Measurements from ENCODE around the gene DPP3. TPM values are rescaled to one million over a fixed set of nuclear protein-coding genes. Genes with fewer than 3 reads are reported as not detected.

DPP3 gene
- total and polyA plus RNA-seq, 8 donors: 14.0 to 320 (median 28.2) TPM

DNA sequence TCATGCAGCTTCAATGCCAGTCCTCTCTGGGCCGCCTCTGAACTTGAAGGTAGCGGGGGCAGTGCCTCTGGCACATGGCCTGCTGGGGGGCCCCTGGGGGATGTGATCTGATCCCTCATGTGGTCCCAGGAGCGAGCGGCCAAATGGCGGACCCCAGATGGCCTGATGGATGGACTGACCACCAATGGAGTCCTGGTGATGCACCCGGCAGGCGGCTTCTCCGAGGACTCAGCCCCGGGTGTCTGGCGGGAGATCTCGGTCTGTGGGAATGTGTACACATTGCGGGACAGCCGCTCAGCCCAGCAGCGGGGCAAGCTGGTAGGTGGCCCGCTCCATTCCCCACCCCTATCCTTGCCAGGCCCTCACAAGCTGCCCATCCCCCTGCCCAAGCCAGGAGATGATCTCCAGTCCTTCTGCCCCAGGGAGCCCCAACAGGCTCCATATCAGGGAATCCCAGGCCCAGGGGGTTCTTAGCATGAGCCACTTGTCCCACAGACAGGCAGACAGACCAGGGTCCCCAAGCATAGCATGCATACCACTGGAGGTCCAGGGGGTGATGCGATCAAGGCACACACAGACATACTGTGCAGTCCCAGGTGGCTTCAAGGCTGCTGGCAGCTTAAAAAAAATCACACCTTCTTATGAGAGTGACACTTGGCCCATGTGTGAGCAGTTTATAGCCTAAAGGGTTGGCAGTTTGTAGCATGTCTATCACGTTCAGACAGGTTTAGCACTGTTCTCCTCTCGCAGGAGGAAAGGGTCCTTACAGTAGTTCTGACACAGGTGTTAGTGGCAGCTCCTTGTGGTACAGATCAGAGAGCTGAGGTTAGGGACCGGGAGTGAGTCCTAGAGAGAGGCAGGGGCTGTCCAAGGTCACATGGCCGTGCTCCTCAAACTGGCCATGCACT is 6.4 kb upstream of the DPP3 start:
- Histone ChIP-seq H3K9me3 (no peaks in the 10 kb centered on the region), H3K4me1 (peaks cover 0 to 12% (median 5%) of the 10 kb centered on the region in 4 donors), H3K36me3 (peaks cover 23 to 66% (median 59%) of the 10 kb centered on the region in 4 donors), H3K27ac (no peak overlapping the region), H3K4me3 (no peak overlapping the region), H3K27me3 (no peaks in the 10 kb centered on the region)
- WGBS, 5 donors: 79 to 96% (median 90%) methylated on average over 9 to 20 of the region's 20 CpGs
- intact Hi-C loops (cut with DNase I; ENCODE audit: low total_unique reads): no loop called here
- no peak for DNase-seq
- TF ChIP-seq EP300 (IDR thresholded peaks at IDR 0.05): no peak
- no peak for TF ChIP-seq POLR2AphosphoS5 (IDR thresholded peaks at IDR 0.05)
- no peak for TF ChIP-seq POLR2A (IDR thresholded peaks at IDR 0.05)
- TF ChIP-seq, protein P1, sequence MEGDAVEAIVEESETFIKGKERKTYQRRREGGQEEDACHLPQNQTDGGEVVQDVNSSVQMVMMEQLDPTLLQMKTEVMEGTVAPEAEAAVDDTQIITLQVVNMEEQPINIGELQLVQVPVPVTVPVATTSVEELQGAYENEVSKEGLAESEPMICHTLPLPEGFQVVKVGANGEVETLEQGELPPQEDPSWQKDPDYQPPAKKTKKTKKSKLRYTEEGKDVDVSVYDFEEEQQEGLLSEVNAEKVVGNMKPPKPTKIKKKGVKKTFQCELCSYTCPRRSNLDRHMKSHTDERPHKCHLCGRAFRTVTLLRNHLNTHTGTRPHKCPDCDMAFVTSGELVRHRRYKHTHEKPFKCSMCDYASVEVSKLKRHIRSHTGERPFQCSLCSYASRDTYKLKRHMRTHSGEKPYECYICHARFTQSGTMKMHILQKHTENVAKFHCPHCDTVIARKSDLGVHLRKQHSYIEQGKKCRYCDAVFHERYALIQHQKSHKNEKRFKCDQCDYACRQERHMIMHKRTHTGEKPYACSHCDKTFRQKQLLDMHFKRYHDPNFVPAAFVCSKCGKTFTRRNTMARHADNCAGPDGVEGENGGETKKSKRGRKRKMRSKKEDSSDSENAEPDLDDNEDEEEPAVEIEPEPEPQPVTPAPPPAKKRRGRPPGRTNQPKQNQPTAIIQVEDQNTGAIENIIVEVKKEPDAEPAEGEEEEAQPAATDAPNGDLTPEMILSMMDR (IDR thresholded peaks at IDR 0.05): no peak

DNA sequence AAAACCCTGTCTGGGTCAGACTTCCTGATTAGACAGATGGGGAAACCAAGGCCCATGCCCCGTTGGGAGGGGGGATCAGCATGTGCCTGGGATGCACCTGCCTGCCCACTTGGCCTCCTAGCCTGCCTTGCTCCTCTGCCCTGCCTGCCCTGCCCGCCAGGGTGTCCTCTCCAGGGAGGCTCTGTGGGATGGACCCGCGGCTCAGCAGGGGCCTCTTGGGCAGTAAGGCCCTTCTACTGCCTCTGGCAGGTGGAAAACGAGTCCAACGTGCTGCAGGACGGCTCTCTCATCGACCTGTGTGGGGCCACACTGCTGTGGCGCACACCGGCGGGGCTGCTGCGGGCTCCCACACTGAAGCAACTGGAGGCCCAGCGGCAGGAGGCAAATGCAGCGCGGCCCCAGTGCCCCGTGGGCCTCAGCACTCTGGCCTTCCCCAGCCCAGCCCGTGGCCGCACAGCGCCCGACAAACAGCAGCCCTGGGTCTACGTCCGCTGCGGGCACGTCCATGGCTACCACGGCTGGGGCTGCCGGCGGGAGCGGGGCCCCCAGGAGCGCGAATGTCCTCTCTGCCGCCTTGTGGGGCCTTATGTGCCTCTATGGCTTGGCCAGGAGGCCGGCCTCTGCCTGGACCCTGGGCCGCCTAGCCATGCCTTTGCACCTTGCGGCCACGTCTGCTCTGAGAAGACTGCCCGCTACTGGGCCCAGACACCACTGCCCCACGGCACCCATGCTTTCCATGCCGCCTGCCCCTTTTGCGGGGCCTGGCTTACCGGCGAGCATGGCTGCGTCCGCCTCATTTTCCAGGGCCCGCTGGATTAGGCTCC is 4.7 kb upstream of the DPP3 start:
- DNase-seq: no peak
- no peak for TF ChIP-seq EP300 (IDR thresholded peaks at IDR 0.05)
- TF ChIP-seq POLR2AphosphoS5 (IDR thresholded peaks at IDR 0.05): no peak
- TF ChIP-seq, protein P1 (IDR thresholded peaks at IDR 0.05): no peak
- H3K27me3 ChIP-seq: no peaks in the 10 kb centered on the region
- intact Hi-C loops (cut with DNase I; ENCODE audit: low total_unique reads): no loop called here
- 89 to 95% (median 93%) methylated on average over 16 to 44 of the region's 44 CpGs for WGBS, 5 donors
- no peak overlapping the region for H3K27ac ChIP-seq
- peaks cover 0 to 19% (median 12%) of the 10 kb centered on the region in 4 donors for H3K4me1 ChIP-seq
- H3K36me3 ChIP-seq: peaks cover 23 to 63% (median 57%) of the 10 kb centered on the region in 4 donors
- H3K4me3 ChIP-seq: no peak overlapping the region
- no peaks in the 10 kb centered on the region for H3K9me3 ChIP-seq

GRCh38 chr11:66476173-66476840 is 3.9 kb upstream of the DPP3 start:
- Histone ChIP-seq H3K36me3 (peaks cover 23 to 56% (median 51%) of the 10 kb centered on the region in 4 donors), H3K9me3 (no peaks in the 10 kb centered on the region)

More at GRCh38 chr11:66476173-66476840, 3.9 kb upstream of the DPP3 start:
- peak in 1 of 2 donors; percentile 1 for DNase-seq
- TF ChIP-seq, protein P1 (IDR thresholded peaks at IDR 0.05): no peak
- no peak for TF ChIP-seq POLR2AphosphoS5 (IDR thresholded peaks at IDR 0.05)
- no peak for TF ChIP-seq POLR2A (IDR thresholded peaks at IDR 0.05)
- TF ChIP-seq EP300 (IDR thresholded peaks at IDR 0.05): no peak
- Histone ChIP-seq H3K4me3 (no peak overlapping the region), H3K4me1 (peaks cover 0 to 26% (median 19%) of the 10 kb centered on the region in 4 donors), H3K27me3 (no peaks in the 10 kb centered on the region), H3K27ac (no peak overlapping the region)
- intact Hi-C loops (cut with DNase I; ENCODE audit: low total_unique reads): no loop called here
- 78 to 87% (median 81%) methylated on average over 7 to 10 of the region's 10 CpGs for WGBS, 5 donors
